GM18499 (cell line): ENCODE measurements around the gene SEMA5A.
"Not testable (repeated sequence)": the region's sequence is repeated elsewhere in the genome, so short reads cannot be mapped to it uniquely, and the experiment has no call there.

ENCODE experiments used
- ATAC-seq: cut with Tn5 transposase; IDR thresholded peaks from one replicate; pipeline ENCODE4 v1.9.1; 2021; ENCODE audit warnings: moderate number of reproducible peaks; ENCODE audit not compliant: insufficient read depth, unreplicated experiment

The SEMA5A gene

DNA sequence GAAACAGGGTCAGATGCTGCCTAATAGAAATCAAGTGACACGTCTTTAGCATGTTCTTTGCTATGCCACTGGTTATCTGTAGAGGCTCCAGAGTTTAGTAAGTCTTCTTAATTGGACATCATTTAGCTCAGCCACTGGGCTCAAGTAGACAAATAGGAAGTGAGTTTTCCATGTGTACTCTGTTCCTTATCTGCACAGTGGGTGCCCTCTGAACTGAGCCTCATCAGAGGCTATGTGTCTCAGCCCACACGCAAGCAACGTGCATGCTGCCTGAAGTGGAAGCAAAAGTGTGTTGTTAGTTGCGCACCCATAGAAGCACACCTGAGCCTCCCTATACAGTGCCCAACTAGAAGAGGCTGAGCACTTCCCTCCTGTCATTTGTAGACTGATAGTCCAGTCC, 134.7 kb downstream of the SEMA5A start:
- ATAC-seq = no peak

DNA sequence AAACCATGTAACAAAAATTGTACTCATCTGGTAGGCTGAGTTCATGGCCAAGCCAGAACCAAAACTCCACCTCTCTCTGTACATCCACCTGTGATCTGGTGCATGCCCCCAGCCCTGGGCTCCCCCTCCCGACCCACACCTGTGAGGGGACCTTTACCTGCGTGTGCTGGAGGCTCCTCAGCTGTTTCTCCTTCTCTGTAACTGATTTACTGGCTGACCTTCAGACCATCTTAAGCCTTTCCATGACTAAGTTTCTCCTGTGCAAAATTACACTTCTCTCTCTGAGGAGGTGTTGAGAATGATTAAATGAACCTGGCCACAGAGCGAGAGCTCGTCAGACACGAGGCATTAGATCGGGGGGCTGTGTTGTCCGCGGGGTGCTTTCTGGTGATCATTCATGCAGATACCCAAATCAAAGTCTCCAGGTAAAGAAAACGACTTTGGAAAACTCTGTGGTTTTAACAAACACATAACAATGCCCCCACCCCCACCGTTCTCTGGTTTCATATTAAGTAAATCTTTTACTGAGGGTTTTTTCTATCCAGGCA, 136.4 kb downstream of the SEMA5A start:
- no peak for ATAC-seq

DNA sequence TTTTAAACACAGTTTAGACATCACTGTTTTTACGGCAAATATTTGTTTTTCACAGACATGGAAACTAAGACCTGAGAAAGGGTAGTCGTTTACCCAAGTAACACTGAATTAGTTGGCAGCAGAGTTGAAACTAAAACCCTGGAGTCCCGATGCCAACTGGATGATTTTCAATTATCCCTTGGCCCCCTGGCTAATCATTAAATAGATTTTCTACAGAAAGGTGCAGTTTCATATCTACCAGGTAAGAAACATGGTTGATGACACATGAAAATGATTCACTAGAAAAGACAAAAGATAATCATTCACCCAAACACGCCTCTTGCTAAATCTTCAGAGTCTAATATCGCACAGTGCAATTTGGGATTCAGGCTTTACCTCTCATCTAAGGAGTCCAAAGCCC, 136.9 kb downstream of the SEMA5A start:
- ATAC-seq = no peak

DNA sequence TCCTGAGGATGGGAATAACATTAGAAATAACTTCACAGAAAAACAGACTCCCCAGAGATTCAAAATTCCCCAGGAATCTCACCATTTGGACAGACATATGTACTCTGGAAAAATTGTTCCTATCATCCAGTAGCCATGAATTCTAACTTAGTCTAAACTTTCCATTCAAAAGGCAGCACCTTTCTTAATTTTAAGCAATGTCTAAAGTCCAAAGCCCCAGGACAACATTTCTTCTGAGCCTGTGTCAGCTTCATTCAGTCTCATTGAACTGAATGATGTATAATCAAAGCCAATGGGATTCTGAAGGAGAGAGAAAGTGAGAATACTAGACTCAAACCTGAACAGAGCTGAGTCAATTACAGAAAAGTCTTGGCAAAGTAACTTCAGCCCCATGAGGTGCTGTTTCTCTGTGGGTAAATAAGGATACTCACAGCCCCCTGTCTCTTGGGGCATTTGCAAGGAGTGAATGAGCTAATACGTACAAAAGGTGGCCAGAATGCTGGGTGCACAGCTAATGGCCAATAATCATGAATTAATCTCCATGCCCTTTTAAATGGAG, 140.6 kb downstream of the SEMA5A start:
- peak; percentile 80 for ATAC-seq

DNA sequence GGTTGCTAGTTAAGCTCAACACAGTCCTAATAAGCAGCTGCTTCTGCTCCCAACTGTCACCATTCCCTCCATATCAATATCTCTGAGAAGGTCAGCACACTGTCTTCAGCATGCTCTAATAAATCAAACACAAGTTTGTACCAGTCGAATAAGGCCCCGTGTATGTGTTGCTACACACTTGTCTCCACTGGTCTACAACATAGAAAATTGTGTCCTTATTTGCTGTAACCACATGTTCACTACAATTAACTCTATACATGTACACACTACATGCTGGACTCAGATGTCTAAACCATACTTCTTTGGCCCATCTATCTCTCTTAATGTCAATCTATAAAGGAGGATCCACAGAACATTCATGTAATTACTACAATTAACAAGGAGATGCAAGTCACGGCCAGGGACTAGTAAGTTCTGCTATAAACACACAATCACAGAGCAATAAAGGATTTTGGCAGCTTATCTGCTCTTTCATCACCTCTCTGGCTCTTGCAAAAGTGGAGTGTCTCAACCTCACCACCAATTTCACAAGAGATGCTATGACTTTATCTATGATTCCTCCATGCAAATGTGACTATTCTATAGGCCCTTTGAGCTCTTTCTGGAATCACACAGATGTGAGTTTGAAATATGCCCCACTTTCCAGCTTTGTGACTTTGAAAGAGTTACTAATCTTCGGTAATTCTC, 143.9 kb downstream of the SEMA5A start:
- no peak for ATAC-seq

- not testable (repeated sequence) for ATAC-seq
These were observed 146.1 kb downstream of the SEMA5A start for GRCh38 chr5:9399783-9400182.

DNA sequence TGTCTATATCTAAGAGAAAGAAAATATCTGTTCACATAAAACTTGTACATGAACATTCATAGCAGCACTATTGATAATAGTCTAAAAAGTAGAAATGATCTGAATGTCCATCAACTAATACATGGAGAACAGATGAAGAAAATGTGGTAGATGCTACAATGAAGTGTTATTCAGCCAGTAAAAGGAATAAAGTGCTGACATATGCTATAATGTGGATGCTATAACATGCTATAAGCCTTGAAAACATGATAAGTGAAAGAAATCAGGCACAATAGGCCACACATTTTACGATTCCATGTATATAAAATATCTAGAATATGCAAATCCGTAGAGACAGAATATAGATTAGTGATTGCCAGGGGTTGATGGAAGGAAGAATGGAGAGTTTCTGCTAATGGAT, 146.8 kb downstream of the SEMA5A start:
- ATAC-seq = no peak

DNA sequence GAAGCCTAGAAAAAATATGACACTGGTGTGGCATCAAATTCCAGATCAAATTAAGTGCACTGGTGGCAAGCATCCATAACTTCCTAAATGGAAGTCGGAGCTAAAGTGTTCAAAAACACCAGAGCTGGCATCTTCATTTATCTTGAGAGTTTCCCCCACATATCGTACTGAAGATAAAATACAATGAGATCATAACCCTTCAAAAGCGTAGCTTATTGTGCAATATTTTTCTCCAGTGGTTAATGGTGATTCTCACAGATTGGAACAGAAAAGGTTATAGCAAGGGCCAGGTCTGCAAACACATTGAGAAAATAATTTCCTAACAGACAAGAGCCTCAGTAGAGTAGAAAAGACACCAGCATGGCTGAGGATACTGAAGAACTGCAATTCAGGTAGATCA, 147.6 kb downstream of the SEMA5A start:
- ATAC-seq = no peak

DNA sequence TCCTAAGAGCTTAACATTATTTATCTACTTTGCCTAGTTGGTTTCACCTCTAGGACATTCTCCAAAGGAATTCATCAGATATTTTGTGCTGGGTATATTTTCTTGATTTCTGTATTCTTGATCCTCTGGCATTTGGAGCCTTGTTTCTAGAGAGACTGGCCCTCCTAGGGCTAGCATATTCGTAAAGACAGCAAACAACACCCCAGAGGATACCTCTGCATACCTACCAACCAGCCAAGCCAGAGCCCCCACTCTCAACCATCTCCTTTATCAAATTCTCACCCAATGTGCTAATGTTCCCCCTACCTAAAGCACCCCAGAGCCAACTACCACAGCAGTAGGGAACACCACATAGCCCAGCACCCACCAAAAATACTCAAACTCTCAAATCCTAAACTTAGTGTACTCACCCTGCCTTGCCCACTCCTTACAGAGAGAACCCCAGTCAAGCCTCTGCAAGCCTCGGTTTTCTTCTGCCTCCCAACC, 149.5 kb downstream of the SEMA5A start:
- no peak for ATAC-seq

- ATAC-seq = no peak
These were observed 150.2 kb downstream of the SEMA5A start for GRCh38 chr5:9395706-9396105.

DNA sequence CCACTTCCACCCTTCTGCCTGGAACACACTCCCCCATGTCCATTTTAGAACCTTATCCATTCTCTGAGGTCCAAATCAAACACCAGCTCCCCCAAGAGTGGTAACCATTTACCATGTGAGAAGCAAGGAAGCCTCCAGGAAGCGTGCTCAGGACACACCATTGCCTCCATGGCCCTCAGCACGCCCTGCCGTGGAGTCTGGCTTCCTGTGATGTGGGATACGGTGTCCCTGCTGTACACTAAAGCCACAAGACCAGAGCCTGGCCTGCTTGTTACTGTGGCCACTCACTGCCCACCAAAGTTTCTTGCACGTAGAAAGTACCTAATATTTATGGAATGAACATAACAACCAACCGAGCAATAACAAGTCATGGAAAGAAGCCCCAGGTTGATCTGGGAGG, 151.7 kb downstream of the SEMA5A start:
- ATAC-seq = no peak

DNA sequence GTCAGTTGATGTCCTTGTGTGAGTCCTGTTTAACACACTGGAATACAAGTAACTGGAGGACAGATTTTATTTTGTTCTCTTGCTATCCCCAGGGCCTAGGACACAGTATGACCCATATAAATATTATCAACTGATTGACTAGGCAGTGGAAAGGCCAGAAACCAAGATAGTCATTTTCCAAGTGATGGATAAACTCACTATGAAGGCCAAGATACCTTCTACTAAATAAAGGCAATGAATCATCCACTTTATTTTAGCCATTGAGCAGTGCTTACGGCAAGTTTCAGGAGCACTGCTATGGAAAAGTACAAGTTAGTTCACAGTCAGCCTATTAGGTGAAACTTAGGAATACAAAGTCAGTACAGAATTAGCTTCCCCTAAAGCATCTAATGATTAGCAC, 153.2 kb downstream of the SEMA5A start:
- ATAC-seq = no peak

DNA sequence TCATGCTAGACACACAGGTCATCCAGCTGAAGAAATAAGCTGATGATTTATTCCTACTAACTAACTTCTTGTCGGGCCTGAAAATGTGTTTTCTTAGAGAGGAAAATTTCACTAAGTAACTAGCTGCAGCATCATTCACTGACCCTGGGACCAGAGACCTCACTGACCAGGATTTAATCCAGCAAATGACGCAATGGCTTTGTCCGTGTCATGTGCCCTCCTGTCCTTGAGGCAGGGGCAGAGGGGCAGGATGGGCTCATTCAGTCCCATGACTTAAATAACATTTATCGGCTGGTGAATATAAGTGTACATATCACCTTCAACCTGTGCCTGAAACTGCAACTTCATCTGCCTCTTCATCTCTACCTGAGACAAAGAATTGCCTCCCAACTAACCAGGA, 154.8 kb downstream of the SEMA5A start:
- ATAC-seq = no peak

- ATAC-seq = no peak
These were observed 155.8 kb downstream of the SEMA5A start for GRCh38 chr5:9390113-9390512.

DNA sequence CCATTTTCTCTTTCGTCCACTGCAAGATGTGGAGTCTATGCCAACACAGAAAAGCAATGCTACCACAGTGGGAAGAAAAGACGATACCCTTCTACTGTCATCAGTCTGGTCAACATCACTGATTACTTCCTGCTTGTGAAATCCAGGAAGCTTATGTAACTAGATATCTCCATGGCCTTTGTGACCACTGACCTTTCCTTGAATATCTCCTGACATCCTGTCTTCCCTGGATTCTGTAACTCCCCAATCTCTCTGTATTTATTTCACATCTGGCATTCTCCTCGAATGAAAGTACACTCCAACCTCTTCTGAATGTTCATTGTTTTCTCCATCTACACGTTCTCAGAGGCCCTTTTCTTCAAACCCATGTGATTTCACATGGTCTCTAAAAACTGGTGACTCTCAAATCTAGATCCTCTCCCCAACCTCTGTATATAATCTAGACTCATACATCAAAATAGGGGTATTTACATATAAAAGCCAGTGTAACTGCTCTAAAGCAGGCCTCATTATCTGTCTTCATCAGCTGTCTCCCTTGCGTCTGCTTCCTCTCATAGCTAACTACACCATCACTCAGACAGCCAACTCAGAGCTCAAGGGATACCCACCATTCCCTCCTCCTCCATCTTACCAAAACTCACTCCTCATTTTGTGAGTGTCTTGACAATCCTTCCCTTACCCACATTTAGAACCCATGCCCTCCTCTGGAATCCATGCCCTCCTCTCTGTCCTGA, 156.8 kb downstream of the SEMA5A start:
- ATAC-seq = no peak

- ATAC-seq = no peak
These were observed 158.0 kb downstream of the SEMA5A start for GRCh38 chr5:9387879-9388278.

DNA sequence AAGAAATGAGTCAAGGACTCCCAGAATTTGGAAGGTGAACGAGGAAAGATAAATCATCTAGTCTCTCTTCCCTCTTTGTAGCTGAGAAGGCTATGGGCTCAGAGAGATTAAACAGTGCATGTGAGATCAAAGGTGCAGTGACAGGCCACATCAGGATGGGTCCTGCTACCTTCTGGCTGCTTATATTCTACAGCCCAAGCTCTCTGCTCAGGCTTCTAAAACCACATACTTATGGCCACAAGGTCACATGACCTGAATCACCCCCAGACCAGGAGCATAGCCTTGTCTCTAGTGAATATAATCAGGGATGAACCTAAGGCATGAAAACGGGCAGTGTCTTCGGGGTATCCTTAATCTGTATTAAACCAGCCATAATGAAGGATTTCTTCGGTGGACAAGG, 158.9 kb downstream of the SEMA5A start:
- no peak for ATAC-seq

DNA sequence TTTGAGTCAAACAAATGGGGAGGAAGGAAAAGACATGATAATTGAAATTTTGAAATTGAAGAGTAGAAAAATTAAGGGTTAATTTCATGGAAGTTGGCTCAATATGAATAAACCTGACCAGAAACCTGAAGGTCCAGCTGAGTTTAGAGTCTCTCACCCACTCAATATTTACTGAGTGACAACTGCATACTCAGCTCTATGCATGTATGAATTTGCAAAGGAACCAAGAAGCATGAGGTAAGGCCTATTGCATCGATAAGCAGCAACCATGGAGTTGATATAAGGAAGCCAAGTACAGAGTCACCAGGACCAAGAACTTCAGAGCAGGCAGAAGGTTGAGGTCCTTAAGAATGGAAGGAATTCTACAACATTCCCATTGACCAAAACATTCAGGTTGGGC, 163.4 kb downstream of the SEMA5A start:
- no peak for ATAC-seq

DNA sequence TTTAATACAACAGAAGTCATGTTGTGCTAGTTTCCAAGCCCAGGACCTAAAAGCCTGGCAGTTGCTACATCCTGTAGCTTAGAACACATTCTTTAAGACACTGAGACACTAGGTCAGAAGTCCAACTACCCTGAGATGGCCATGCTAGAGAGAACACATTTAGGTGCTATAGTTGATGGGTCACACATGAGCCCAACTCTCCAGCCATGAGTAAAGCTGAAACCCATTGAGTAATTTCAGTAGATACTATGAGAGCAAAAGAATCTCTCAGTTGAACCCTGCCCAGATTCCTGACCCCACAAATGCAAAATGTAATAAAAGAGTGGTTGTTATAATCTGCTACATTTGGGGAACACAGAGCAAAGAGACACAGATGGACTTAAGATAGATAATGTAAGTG, 164.4 kb downstream of the SEMA5A start:
- peak; percentile 67 for ATAC-seq

- ATAC-seq = no peak
These were observed 165.8 kb downstream of the SEMA5A start for GRCh38 chr5:9380109-9380508.

GRCh38 chr5:9376363-9377117, 169.3 kb downstream of the SEMA5A start:
- ATAC-seq = no peak
